ENCODE measurements around the gene PRDM10.
"Not testable (repeated sequence)": the region's sequence is repeated elsewhere in the genome, so short reads cannot be mapped to it uniquely, and the experiment has no call there.

- TF ChIP-seq CTCF (IDR thresholded peaks at IDR 0.05; ENCODE audit: low read length); EZH2 (IDR thresholded peaks at IDR 0.05; ENCODE audit: borderline replicate concordance, low read length): not testable (repeated sequence)
Measured at GRCh38 chr11:129971856-129972255, 30.8 kb downstream of the PRDM10 start.

All from OCI-LY1 (cell line).